Endothelial cell of umbilical vein (primary cell): ENCODE measurements around the gene CTR9.

ENCODE experiments used
- JUN ChIP-seq: IDR thresholded peaks from 2 replicates; pipeline ENCODE4 v1.6.1; 2011; ENCODE audit warnings: borderline replicate concordance, low read depth; ENCODE audit not compliant: insufficient read length, insufficient read depth
- POLR2A ChIP-seq: IDR thresholded peaks from 2 replicates; pipeline ENCODE4 v1.6.1; 2012; ENCODE audit warnings: low read depth, mild to moderate bottlenecking, control low read depth, low read length
- TF ChIP-seq, protein P1 (sequence below), 2 donors: IDR thresholded peaks; 1 replicate in 1 of 2; 2 replicates in 1 of 2; pipeline ENCODE4 v1.5.1; 2011; ENCODE audit warnings: low read length in 2 of 2, mild to moderate bottlenecking in 2 of 2, moderate library complexity in 2 of 2, control low read depth in 1 of 2, inconsistent platforms in 1 of 2, low read depth in 1 of 2; ENCODE audit not compliant: insufficient read depth in 1 of 2; ENCODE audit errors: extremely low read depth in 1 of 2

DNA sequence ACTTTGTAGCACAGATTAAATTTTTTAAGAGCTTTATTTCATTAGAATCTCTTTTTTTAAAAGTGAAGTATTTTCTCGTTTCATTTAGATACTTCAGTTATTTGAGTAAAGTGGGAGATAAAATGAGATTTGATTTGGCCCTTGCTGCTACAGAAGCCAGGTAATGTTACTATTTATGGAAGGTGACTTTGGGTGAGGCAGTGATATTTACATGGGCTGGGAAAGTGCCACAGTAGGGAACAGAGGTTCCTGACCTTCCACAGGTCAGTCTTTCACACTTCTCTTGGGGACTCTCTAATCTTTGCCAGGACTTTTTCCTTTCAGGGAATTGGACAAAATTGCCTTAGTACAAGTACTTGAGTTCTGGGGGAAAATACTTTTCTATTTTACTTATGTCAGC, 20.4 kb downstream of the CTR9 start:
- TF ChIP-seq POLR2A (no peak), JUN (no peak)
- TF ChIP-seq, protein P1, sequence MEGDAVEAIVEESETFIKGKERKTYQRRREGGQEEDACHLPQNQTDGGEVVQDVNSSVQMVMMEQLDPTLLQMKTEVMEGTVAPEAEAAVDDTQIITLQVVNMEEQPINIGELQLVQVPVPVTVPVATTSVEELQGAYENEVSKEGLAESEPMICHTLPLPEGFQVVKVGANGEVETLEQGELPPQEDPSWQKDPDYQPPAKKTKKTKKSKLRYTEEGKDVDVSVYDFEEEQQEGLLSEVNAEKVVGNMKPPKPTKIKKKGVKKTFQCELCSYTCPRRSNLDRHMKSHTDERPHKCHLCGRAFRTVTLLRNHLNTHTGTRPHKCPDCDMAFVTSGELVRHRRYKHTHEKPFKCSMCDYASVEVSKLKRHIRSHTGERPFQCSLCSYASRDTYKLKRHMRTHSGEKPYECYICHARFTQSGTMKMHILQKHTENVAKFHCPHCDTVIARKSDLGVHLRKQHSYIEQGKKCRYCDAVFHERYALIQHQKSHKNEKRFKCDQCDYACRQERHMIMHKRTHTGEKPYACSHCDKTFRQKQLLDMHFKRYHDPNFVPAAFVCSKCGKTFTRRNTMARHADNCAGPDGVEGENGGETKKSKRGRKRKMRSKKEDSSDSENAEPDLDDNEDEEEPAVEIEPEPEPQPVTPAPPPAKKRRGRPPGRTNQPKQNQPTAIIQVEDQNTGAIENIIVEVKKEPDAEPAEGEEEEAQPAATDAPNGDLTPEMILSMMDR (IDR thresholded peaks at IDR 0.05; ENCODE audit: extremely low read depth in 1 of 2, insufficient read depth in 1 of 2, low read depth in 1 of 2, low read length in 2 of 2) = no peak
